Endothelial cell of umbilical vein (primary cell): ENCODE data around the gene BEND2.

Experiments
- EZH2 ChIP-seq: IDR thresholded peaks from 2 replicates; pipeline ENCODE4 v1.6.1; 2012; ENCODE audit warnings: borderline replicate concordance, low read depth, mild to moderate bottlenecking, moderate library complexity, low read length, inconsistent platforms; ENCODE audit not compliant: severe bottlenecking
- JUN ChIP-seq: IDR thresholded peaks from 2 replicates; pipeline ENCODE4 v1.6.1; 2011; ENCODE audit warnings: borderline replicate concordance, low read depth; ENCODE audit not compliant: insufficient read length, insufficient read depth
- POLR2A ChIP-seq: IDR thresholded peaks from 2 replicates; pipeline ENCODE4 v1.6.1; 2012; ENCODE audit warnings: low read depth, mild to moderate bottlenecking, control low read depth, low read length
- POLR2AphosphoS5 ChIP-seq: IDR thresholded peaks from 2 replicates; pipeline ENCODE4 v1.6.1; 2012; ENCODE audit warnings: low read depth, mild to moderate bottlenecking, control low read depth, low read length, moderate library complexity; ENCODE audit not compliant: insufficient read depth
- TF ChIP-seq, protein P1 (sequence below), 2 donors: IDR thresholded peaks; 1 replicate in 1 of 2; 2 replicates in 1 of 2; pipeline ENCODE4 v1.5.1; 2011; ENCODE audit warnings: low read length in 2 of 2, mild to moderate bottlenecking in 2 of 2, moderate library complexity in 2 of 2, control low read depth in 1 of 2, inconsistent platforms in 1 of 2, low read depth in 1 of 2; ENCODE audit not compliant: insufficient read depth in 1 of 2; ENCODE audit errors: extremely low read depth in 1 of 2

DNA sequence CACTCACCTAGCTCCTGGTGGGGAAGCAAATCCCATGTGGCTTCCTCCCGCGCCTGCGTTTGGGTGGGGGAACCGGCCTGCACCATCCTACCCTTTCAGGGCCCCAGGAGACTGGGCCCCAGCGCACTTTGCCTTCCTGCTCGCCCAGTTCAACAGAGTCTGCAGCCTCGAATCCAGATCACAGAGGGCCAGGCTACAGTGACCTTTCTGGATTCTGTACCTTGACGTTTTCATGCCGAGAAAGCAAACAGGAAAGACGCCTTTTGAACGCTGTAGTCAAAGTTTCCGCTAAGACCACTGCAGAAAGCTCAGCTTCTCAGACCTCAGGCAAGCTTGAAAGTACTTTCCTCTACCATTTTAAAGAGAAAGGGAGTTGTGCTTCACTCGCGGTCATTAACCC, 7.4 kb upstream of the BEND2 start:
- TF ChIP-seq, protein P1, sequence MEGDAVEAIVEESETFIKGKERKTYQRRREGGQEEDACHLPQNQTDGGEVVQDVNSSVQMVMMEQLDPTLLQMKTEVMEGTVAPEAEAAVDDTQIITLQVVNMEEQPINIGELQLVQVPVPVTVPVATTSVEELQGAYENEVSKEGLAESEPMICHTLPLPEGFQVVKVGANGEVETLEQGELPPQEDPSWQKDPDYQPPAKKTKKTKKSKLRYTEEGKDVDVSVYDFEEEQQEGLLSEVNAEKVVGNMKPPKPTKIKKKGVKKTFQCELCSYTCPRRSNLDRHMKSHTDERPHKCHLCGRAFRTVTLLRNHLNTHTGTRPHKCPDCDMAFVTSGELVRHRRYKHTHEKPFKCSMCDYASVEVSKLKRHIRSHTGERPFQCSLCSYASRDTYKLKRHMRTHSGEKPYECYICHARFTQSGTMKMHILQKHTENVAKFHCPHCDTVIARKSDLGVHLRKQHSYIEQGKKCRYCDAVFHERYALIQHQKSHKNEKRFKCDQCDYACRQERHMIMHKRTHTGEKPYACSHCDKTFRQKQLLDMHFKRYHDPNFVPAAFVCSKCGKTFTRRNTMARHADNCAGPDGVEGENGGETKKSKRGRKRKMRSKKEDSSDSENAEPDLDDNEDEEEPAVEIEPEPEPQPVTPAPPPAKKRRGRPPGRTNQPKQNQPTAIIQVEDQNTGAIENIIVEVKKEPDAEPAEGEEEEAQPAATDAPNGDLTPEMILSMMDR (IDR thresholded peaks at IDR 0.05; ENCODE audit: extremely low read depth in 1 of 2, insufficient read depth in 1 of 2, low read depth in 1 of 2, low read length in 2 of 2) = no peak
- TF ChIP-seq POLR2A = no peak
- no peak for TF ChIP-seq POLR2AphosphoS5
- TF ChIP-seq EZH2 = no peak
- TF ChIP-seq JUN = no peak
